Measurements from ENCODE around the gene NEK7.

Gene NEK7

DNA sequence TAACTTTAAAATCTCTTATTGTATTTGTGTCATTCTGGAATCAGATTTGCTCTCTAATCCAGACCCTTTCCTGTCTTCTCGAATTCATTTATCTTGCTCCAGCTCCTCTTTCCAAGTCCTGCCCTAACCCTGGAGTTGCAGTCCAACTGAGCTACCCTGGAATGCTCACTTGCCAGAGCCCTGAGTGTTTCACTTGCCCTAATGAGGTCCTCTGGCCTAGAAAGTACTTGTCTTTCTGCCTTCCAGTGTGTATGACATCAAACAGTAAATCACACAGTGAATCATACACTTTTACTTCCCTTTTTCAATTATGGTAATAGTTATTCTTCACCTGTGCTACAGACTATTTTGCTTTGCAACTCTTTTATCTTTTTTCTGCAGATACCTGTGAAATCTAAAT is 96.9 kb downstream of the NEK7 start:
- no peaks in the 10 kb centered on the region for H3K9me3 ChIP-seq (ENCODE audit: control insufficient read depth, insufficient read depth, low read length)
- no peaks in the 10 kb centered on the region for H3K27me3 ChIP-seq (ENCODE audit: control insufficient read depth, insufficient read depth, low read length)
- no peaks in the 10 kb centered on the region for H3K36me3 ChIP-seq (ENCODE audit: control insufficient read depth, insufficient read depth, low read length)
- no peak overlapping the region for H3K4me3 ChIP-seq (ENCODE audit: low read depth, low read length)
- H3K9ac ChIP-seq (ENCODE audit: low read depth, low read length), result no peak overlapping the region
- H3K4me1 ChIP-seq (ENCODE audit: control insufficient read depth, insufficient read depth, low read length), result peaks cover 14% of the 10 kb centered on the region

DNA sequence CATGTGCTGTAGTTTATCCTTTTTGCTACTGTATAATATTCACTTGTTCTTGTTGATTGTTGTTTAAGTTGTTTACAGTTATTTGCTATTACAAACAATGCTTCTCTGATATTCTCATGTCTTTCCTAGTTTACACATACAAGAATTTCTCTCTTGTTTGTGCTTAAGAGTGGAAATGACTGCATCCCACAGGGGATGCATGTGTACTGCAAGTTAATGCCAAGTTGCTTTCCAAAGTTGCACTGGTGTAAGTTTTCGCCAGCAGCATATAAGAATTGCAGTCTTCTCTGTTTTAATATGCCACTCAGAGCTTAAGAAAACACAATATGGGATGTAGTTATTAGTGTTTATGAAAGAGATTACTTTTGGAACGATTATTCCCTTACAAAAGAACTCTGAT is 97.7 kb downstream of the NEK7 start:
- H3K27me3 ChIP-seq (ENCODE audit: control insufficient read depth, insufficient read depth, low read length), result no peaks in the 10 kb centered on the region
- no peaks in the 10 kb centered on the region for H3K9me3 ChIP-seq (ENCODE audit: control insufficient read depth, insufficient read depth, low read length)
- no peaks in the 10 kb centered on the region for H3K36me3 ChIP-seq (ENCODE audit: control insufficient read depth, insufficient read depth, low read length)
- H3K4me1 ChIP-seq (ENCODE audit: control insufficient read depth, insufficient read depth, low read length), result peaks cover 14% of the 10 kb centered on the region
- H3K4me3 ChIP-seq (ENCODE audit: low read depth, low read length), result no peak overlapping the region
- no peak overlapping the region for H3K9ac ChIP-seq (ENCODE audit: low read depth, low read length)

DNA sequence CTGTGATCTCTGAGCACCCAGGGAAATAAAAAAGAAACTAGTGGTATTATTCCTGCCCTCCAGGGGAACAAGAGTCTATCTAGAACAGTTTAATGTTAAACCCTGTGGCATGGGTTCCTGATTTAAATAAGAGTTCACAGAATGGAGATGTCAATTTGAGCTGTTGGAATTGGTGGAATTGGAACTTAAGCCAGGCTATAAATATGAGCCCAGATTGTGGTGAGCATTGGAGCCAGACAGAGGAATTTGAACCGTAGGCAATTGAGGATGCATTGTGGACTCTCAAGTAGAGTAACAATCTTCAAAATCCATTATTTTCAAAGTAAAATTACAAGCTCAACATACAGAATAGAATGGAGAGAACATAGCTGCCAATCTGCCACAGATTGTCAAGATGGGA is 98.2 kb downstream of the NEK7 start:
- no peaks in the 10 kb centered on the region for H3K36me3 ChIP-seq (ENCODE audit: control insufficient read depth, insufficient read depth, low read length)
- no peak overlapping the region for H3K9ac ChIP-seq (ENCODE audit: low read depth, low read length)
- peaks cover 14% of the 10 kb centered on the region for H3K4me1 ChIP-seq (ENCODE audit: control insufficient read depth, insufficient read depth, low read length)

DNA sequence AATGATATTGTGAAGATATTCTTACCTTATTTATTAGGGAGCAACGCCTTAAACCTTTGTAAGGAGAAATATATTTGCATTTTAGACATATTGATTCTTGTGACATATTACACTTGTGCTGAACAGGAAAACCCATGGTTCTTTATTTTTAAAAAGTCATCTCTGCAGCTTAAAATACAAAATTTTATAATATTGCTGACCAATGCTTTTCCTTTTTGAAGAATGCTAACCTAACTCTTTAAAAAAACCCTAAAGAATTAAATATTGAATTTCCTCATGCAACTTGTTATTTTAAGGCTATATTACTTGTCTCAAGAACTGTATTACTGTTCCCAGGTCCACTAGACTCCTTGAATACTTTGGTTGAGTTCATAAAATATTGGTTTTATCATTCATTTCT is 99.0 kb downstream of the NEK7 start:
- no peak overlapping the region for H3K4me3 ChIP-seq (ENCODE audit: low read depth, low read length)
- no peaks in the 10 kb centered on the region for H3K9me3 ChIP-seq (ENCODE audit: control insufficient read depth, insufficient read depth, low read length)
- no peaks in the 10 kb centered on the region for H3K36me3 ChIP-seq (ENCODE audit: control insufficient read depth, insufficient read depth, low read length)
- no peak overlapping the region for H3K9ac ChIP-seq (ENCODE audit: low read depth, low read length)
- H3K27me3 ChIP-seq (ENCODE audit: control insufficient read depth, insufficient read depth, low read length), result no peaks in the 10 kb centered on the region
- peaks cover 14% of the 10 kb centered on the region for H3K4me1 ChIP-seq (ENCODE audit: control insufficient read depth, insufficient read depth, low read length)

More for the DNA sequence above, 98.2 kb downstream of the NEK7 start:
- H3K27me3 ChIP-seq (ENCODE audit: control insufficient read depth, insufficient read depth, low read length), result no peaks in the 10 kb centered on the region
- no peaks in the 10 kb centered on the region for H3K9me3 ChIP-seq (ENCODE audit: control insufficient read depth, insufficient read depth, low read length)
- H3K4me3 ChIP-seq (ENCODE audit: low read depth, low read length), result no peak overlapping the region

DNA sequence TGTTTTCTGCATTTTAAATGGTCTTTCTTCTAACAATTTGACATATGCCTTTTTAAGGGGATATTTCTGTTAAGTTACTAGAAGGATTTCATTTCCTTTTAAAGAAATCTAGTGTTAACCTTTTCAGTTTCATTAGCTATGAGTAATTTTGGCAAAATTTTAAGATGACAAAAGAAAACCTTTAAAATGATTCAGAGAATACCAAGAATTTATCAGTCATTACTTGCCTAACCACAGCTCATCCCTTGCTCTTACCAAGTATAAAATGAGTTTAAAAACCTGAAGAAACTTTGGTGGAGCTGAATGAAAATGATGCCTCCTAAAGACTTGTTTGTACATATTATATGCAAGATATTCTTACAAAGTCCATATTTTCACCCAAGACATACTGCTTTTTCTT is 101.7 kb downstream of the NEK7 start:
- Histone ChIP-seq H3K4me3 (ENCODE audit: low read depth, low read length) (no peak overlapping the region), H3K27me3 (ENCODE audit: control insufficient read depth, insufficient read depth, low read length) (no peaks in the 10 kb centered on the region), H3K4me1 (ENCODE audit: control insufficient read depth, insufficient read depth, low read length) (peaks cover 14% of the 10 kb centered on the region), H3K36me3 (ENCODE audit: control insufficient read depth, insufficient read depth, low read length) (no peaks in the 10 kb centered on the region), H3K9me3 (ENCODE audit: control insufficient read depth, insufficient read depth, low read length) (no peaks in the 10 kb centered on the region), H3K9ac (ENCODE audit: low read depth, low read length) (no peak overlapping the region)

DNA sequence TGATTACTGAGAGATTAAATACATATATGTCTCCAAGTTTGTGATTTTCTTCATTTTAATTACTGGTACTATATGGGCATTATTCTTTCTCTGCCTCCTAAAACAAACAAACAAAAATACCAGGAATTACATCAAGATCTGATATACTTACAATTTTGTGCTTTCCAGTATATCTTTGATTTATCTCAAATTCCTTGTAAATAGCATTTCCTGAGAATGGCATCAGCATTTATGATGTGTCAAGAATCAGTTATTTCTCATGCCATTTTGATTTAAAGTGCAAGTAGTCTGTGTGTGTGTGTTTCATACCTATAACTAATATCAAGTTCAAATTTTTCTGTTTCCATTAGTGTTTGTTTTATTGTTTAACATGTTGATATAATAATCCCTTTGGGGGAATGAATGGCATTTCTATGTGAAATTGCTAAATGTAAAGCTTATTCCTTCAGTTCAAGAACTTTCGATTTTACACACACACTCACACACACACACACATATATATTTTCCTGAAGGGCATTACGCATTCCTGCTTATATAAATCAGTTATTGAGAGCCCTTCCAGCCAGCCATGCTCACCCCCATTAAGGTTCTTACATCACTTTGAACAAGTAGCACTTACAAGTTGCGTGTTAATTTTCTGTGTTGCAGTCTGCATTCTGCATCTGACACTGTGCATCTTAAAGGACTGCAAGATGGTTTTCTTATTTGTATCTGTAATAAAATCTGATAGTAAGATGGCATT is 102.7 kb downstream of the NEK7 start:
- Histone ChIP-seq H3K4me1 (ENCODE audit: control insufficient read depth, insufficient read depth, low read length) (peaks cover 14% of the 10 kb centered on the region), H3K9me3 (ENCODE audit: control insufficient read depth, insufficient read depth, low read length) (no peaks in the 10 kb centered on the region), H3K4me3 (ENCODE audit: low read depth, low read length) (no peak overlapping the region), H3K27me3 (ENCODE audit: control insufficient read depth, insufficient read depth, low read length) (no peaks in the 10 kb centered on the region), H3K36me3 (ENCODE audit: control insufficient read depth, insufficient read depth, low read length) (no peaks in the 10 kb centered on the region), H3K9ac (ENCODE audit: low read depth, low read length) (no peak overlapping the region)

DNA sequence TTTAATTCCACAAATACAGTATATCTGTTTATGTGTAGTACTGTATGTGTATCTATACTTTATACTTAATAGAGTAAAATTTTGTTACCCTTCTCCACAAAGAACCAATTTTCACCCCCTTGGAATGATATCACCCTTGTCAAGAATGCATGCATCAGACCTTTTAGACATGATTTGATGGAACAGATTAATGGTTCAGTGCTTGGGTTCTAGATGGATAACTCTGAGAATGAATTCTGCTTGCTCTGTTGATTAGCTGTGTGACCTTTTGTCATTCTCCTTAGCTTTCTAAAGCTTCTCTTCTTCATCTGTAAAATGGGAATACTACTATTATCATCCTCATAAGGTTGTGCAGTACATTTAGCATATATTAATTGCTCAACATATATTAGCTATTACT is 105.1 kb downstream of the NEK7 start:
- Histone ChIP-seq H3K9ac (ENCODE audit: low read depth, low read length) (no peak overlapping the region), H3K4me3 (ENCODE audit: low read depth, low read length) (no peak overlapping the region), H3K27me3 (ENCODE audit: control insufficient read depth, insufficient read depth, low read length) (no peaks in the 10 kb centered on the region), H3K9me3 (ENCODE audit: control insufficient read depth, insufficient read depth, low read length) (no peaks in the 10 kb centered on the region), H3K36me3 (ENCODE audit: control insufficient read depth, insufficient read depth, low read length) (no peaks in the 10 kb centered on the region), H3K4me1 (ENCODE audit: control insufficient read depth, insufficient read depth, low read length) (no peaks in the 10 kb centered on the region)

DNA sequence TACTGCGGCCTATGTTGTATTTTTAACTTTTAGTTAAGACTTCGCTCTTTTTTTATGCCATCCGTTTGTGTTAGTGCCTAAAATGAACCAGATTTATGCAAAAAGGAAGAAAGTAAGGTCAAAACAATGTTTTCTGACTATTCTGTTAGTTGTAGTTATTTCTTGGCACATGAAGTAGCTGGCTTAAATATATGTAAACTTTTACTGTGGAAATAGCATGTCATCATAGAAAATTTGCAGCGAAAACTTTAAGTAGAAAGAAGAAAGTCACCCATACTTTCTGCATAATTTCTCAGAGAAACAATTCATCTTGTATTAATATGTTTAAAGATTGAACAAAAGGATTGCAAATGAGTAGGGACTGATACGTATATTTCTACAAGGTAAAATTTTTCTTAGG is 106.4 kb downstream of the NEK7 start:
- no peaks in the 10 kb centered on the region for H3K27me3 ChIP-seq (ENCODE audit: control insufficient read depth, insufficient read depth, low read length)
- H3K9ac ChIP-seq (ENCODE audit: low read depth, low read length), result no peak overlapping the region
- H3K4me1 ChIP-seq (ENCODE audit: control insufficient read depth, insufficient read depth, low read length), result no peaks in the 10 kb centered on the region

DNA sequence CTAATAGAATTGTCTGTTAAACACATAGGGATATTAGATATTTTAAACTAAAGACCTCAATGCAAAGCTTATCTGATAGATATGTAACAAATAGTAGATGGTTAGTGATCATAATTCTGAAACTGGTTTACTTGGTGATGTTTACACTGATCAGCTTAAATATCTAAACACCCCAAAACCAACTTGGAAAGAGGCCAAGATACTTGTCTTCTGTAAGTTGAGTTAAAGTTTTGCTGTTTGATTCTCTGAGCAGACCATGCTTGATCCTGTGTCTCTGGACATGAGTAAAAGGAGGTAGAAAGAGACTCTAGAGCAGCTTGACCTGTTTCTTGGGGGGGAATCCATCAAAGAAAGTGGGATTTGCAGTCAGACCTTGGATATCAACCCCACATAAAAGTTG is 107.5 kb downstream of the NEK7 start:
- Histone ChIP-seq H3K4me1 (ENCODE audit: control insufficient read depth, insufficient read depth, low read length) (no peaks in the 10 kb centered on the region), H3K4me3 (ENCODE audit: low read depth, low read length) (no peak overlapping the region), H3K9me3 (ENCODE audit: control insufficient read depth, insufficient read depth, low read length) (no peaks in the 10 kb centered on the region), H3K9ac (ENCODE audit: low read depth, low read length) (no peak overlapping the region), H3K36me3 (ENCODE audit: control insufficient read depth, insufficient read depth, low read length) (no peaks in the 10 kb centered on the region), H3K27me3 (ENCODE audit: control insufficient read depth, insufficient read depth, low read length) (no peaks in the 10 kb centered on the region)

More for the DNA sequence above, 106.4 kb downstream of the NEK7 start:
- no peaks in the 10 kb centered on the region for H3K9me3 ChIP-seq (ENCODE audit: control insufficient read depth, insufficient read depth, low read length)
- H3K36me3 ChIP-seq (ENCODE audit: control insufficient read depth, insufficient read depth, low read length), result no peaks in the 10 kb centered on the region
- H3K4me3 ChIP-seq (ENCODE audit: low read depth, low read length), result no peak overlapping the region

DNA sequence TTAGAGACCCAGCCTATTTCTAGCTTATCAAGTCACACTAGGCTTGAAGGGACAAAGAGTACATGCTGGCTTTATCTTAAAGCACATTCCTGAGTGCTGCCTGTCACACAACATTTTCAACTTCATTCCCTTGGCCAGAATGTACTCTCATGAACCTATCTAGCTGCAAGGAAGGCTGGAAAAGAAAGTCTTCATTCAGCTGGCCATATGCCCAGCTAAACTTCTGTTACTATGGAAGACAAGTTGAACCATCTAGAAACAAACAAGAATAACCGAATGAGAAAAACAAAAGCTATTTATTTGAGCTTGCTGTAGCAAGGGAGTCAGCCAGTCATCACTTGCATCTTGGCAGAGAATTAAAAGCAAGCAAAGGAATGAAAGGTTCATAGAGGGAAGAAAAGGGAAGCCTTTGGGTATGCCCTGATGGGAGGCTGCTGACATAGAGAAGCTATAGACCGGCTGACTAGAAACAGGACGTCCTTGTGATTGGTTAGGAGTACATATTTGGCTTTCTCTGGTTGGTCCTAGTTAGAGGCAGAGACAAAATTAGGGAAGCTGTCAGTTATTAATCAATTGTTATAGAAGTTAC is 108.4 kb downstream of the NEK7 start:
- no peaks in the 10 kb centered on the region for H3K36me3 ChIP-seq (ENCODE audit: control insufficient read depth, insufficient read depth, low read length)
- no peaks in the 10 kb centered on the region for H3K27me3 ChIP-seq (ENCODE audit: control insufficient read depth, insufficient read depth, low read length)
- H3K4me1 ChIP-seq (ENCODE audit: control insufficient read depth, insufficient read depth, low read length), result no peaks in the 10 kb centered on the region
- H3K9me3 ChIP-seq (ENCODE audit: control insufficient read depth, insufficient read depth, low read length), result no peaks in the 10 kb centered on the region
- no peak overlapping the region for H3K4me3 ChIP-seq (ENCODE audit: low read depth, low read length)
- H3K9ac ChIP-seq (ENCODE audit: low read depth, low read length), result no peak overlapping the region

DNA sequence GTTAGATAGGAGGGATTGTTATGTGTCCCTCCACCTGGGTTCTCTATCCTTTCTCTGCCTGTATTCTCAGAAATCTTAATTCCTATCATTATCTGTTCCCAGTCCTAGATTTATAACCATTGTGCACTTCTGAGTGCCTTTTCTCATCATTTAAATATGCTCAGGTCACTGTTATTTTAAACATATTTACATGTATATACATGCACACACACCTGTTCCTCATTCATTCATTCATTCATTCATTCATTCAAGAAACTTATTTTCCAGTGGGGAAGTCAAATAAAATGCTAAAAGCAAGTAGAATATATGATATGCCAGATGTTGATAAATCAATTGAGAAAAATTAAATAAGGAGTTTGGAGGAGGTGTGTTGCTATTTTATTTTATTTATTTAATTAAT is 110.3 kb downstream of the NEK7 start:
- H3K36me3 ChIP-seq (ENCODE audit: control insufficient read depth, insufficient read depth, low read length), result no peaks in the 10 kb centered on the region
- H3K4me3 ChIP-seq (ENCODE audit: low read depth, low read length), result no peak overlapping the region
- H3K9me3 ChIP-seq (ENCODE audit: control insufficient read depth, insufficient read depth, low read length), result no peaks in the 10 kb centered on the region
- H3K9ac ChIP-seq (ENCODE audit: low read depth, low read length), result no peak overlapping the region
- no peaks in the 10 kb centered on the region for H3K27me3 ChIP-seq (ENCODE audit: control insufficient read depth, insufficient read depth, low read length)
- no peaks in the 10 kb centered on the region for H3K4me1 ChIP-seq (ENCODE audit: control insufficient read depth, insufficient read depth, low read length)

DNA sequence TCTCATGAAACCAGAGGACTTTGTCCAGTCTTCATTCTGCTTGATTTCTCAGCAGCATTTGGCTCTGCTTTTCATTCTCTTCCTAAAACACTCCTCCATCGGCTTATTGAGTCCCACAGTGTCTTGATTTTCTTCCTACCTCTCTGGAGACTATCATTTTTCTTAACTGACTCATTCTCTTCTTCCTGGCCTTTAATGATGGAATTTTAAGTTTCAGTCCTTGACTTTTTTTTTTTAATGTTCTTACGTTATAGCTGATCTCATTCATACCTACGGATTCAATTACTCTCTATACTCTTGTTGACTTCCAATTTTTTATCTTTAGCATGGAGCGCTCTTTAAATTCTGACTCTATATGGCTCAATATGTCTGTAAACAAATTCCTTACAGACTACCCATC is 111.1 kb downstream of the NEK7 start:
- Histone ChIP-seq H3K27me3 (ENCODE audit: control insufficient read depth, insufficient read depth, low read length) (no peaks in the 10 kb centered on the region), H3K9me3 (ENCODE audit: control insufficient read depth, insufficient read depth, low read length) (no peaks in the 10 kb centered on the region), H3K36me3 (ENCODE audit: control insufficient read depth, insufficient read depth, low read length) (no peaks in the 10 kb centered on the region), H3K4me1 (ENCODE audit: control insufficient read depth, insufficient read depth, low read length) (no peaks in the 10 kb centered on the region), H3K9ac (ENCODE audit: low read depth, low read length) (no peak overlapping the region), H3K4me3 (ENCODE audit: low read depth, low read length) (no peak overlapping the region)

Measured in iPS-15b (cell line).